NT2/D1 (cell line): Measurements from ENCODE around the gene DPP6.

Experiments
- SUZ12 ChIP-seq: IDR thresholded peaks from 2 replicates; pipeline ENCODE4 v1.6.1; 2011; ENCODE audit not compliant: insufficient read length, insufficient read depth; ENCODE audit errors: extremely low read depth
- YY1 ChIP-seq: IDR thresholded peaks from 2 replicates; pipeline ENCODE4 v1.6.1; 2011; ENCODE audit not compliant: insufficient read length, insufficient read depth
- ZNF274 ChIP-seq: IDR thresholded peaks from 2 replicates; pipeline ENCODE4 v1.6.1; 2011; ENCODE audit warnings: mild to moderate bottlenecking, low read depth, low read length

- TF ChIP-seq YY1 (no peak), SUZ12 (no peak), ZNF274 (no peak)
Measured at GRCh38 chr7:154770962-154771361, 718.8 kb downstream of the DPP6 start.
